ENCODE results near the gene STK17B. TPM values are rescaled to one million over a fixed set of nuclear protein-coding genes. Genes with fewer than 3 reads are reported as not detected.

The STK17B gene
- total RNA-seq, 1 donor from 2014 or later, result 15.7 TPM

GRCh38 chr2:196176142-196176738, 4.9 kb upstream of the STK17B start:
- no peak for DNase-seq (ENCODE audit: low read depth)
- TF ChIP-seq CTCF (conservative IDR thresholded peaks at IDR 0.05; ENCODE audit: low read depth, low read length), result no peak

GRCh38 chr2:196174404-196174803, 3.0 kb upstream of the STK17B start:
- H3K4me3 ChIP-seq (ENCODE audit: low read depth, low read length), result no peak overlapping the region
- DNase-seq (ENCODE audit: low read depth), result no peak
- TF ChIP-seq CTCF (conservative IDR thresholded peaks at IDR 0.05; ENCODE audit: low read depth, low read length), result no peak

More at GRCh38 chr2:196176142-196176738, 4.9 kb upstream of the STK17B start:
- H3K4me3 ChIP-seq (ENCODE audit: low read depth, low read length), result no peak overlapping the region

- H3K4me3 ChIP-seq (ENCODE audit: low read depth, low read length), result no peak overlapping the region
- DNase-seq (ENCODE audit: low read depth), result no peak
- no peak for TF ChIP-seq CTCF (conservative IDR thresholded peaks at IDR 0.05; ENCODE audit: low read depth, low read length)
Measured at GRCh38 chr2:196173505-196173904, 2.1 kb upstream of the STK17B start.

- TF ChIP-seq CTCF (conservative IDR thresholded peaks at IDR 0.05; ENCODE audit: low read depth, low read length), result no peak
- no peak overlapping the region for H3K4me3 ChIP-seq (ENCODE audit: low read depth, low read length)
- DNase-seq (ENCODE audit: low read depth), result no peak
Measured at GRCh38 chr2:196172951-196173350, 1.6 kb upstream of the STK17B start.

GRCh38 chr2:196171946-196172345, 568 bp upstream of the STK17B start:
- no peak for TF ChIP-seq CTCF (conservative IDR thresholded peaks at IDR 0.05; ENCODE audit: low read depth, low read length)
- no peak for DNase-seq (ENCODE audit: low read depth)
- H3K4me3 ChIP-seq (ENCODE audit: low read depth, low read length), result peak overlapping the region; percentile 62

- peak overlapping the region; percentile 93 for H3K4me3 ChIP-seq (ENCODE audit: low read depth, low read length)
- no peak for TF ChIP-seq CTCF (conservative IDR thresholded peaks at IDR 0.05; ENCODE audit: low read depth, low read length)
- no peak for DNase-seq (ENCODE audit: low read depth)
Measured at GRCh38 chr2:196170606-196171247, 651 bp downstream of the STK17B start.

- H3K4me3 ChIP-seq (ENCODE audit: low read depth, low read length), result peak overlapping the region; percentile 93
- DNase-seq (ENCODE audit: low read depth), result peak; percentile 32
- no peak for TF ChIP-seq CTCF (conservative IDR thresholded peaks at IDR 0.05; ENCODE audit: low read depth, low read length)
Measured at GRCh38 chr2:196170213-196170605, 1.2 kb downstream of the STK17B start.
